GM23248 (cell line): ENCODE measurements around the gene L1TD1. TPM values are rescaled to one million over a fixed set of nuclear protein-coding genes. Genes with fewer than 3 reads are reported as not detected.
A peak's percentile ranks its signal among the peaks of the same experiment; 100 is the strongest.
"Not testable (repeated sequence)": the region's sequence is repeated elsewhere in the genome, so short reads cannot be mapped to it uniquely, and the experiment has no call there.

Experiments
- DNase-seq: peaks from one replicate; pipeline ENCODE4 v3.0.0-alpha.2; 2015
- H2AFZ ChIP-seq: fragments of 200-600 bp; sonication (generic); 2 replicates; pipeline ENCODE4 v1.6.1; 2016; ENCODE audit warnings: antibody characterized with exemption
- H3F3A ChIP-seq: fragments of 200-600 bp; sonication (generic); 2 replicates; pipeline ENCODE4 v1.6.1; 2016; ENCODE audit warnings: mild to moderate bottlenecking, antibody characterized with exemption, mixed run types; ENCODE audit not compliant: insufficient read depth
- H3K27ac ChIP-seq: fragments of 200-600 bp; sonication (generic); 2 replicates; pipeline ENCODE4 v1.5.1; 2016; ENCODE audit warnings: mild to moderate bottlenecking
- H3K27me3 ChIP-seq: fragments of 200-600 bp; sonication (generic); replicated peaks from 2 replicates; pipeline ENCODE4 v1.6.1; 2016; ENCODE audit warnings: mild to moderate bottlenecking; ENCODE audit not compliant: insufficient read depth
- H3K36me3 ChIP-seq: fragments of 200-600 bp; sonication (generic); 2 replicates; pipeline ENCODE4 v1.6.1; 2016; ENCODE audit warnings: low read depth, mild to moderate bottlenecking
- H3K4me1 ChIP-seq: fragments of 200-600 bp; sonication (generic); 2 replicates; pipeline ENCODE4 v1.6.1; 2016; ENCODE audit warnings: mild to moderate bottlenecking; ENCODE audit not compliant: insufficient read depth
- H3K4me2 ChIP-seq: fragments of 200-600 bp; sonication (generic); one replicate; pipeline ENCODE4 v1.6.1; 2016; ENCODE audit warnings: mild to moderate bottlenecking; ENCODE audit not compliant: unreplicated experiment
- H3K4me3 ChIP-seq: fragments of 200-600 bp; sonication (generic); 2 replicates; pipeline ENCODE4 v1.5.1; 2016; ENCODE audit warnings: mild to moderate bottlenecking
- H3K79me2 ChIP-seq: fragments of 200-600 bp; sonication (generic); 2 replicates; pipeline ENCODE4 v1.6.1; 2016; ENCODE audit warnings: mild to moderate bottlenecking; ENCODE audit not compliant: insufficient read depth
- H3K9ac ChIP-seq: fragments of 200-600 bp; sonication (generic); 2 replicates; pipeline ENCODE4 v1.6.1; 2016; ENCODE audit warnings: mild to moderate bottlenecking
- H3K9me2 ChIP-seq: fragments of 200-600 bp; sonication (generic); 2 replicates; pipeline ENCODE4 v1.6.1; 2016; ENCODE audit warnings: mixed run types, mild to moderate bottlenecking, moderate library complexity; ENCODE audit not compliant: insufficient read depth
- H3K9me3 ChIP-seq: fragments of 200-600 bp; sonication (generic); one replicate; pipeline ENCODE4 v1.6.1; 2017; ENCODE audit warnings: low read depth
- H4K20me1 ChIP-seq: fragments of 200-600 bp; sonication (generic); 2 replicates; pipeline ENCODE4 v1.6.0; 2016; ENCODE audit not compliant: insufficient read depth
- EZH2 ChIP-seq: fragments of 200-600 bp; sonication (generic); IDR thresholded peaks from 2 replicates; pipeline ENCODE4 v1.6.1; 2018; ENCODE audit warnings: antibody characterized with exemption, mild to moderate bottlenecking; ENCODE audit not compliant: insufficient read depth, poor library complexity, severe bottlenecking
- EZH2phosphoT487 ChIP-seq: fragments of 200-600 bp; sonication (generic); IDR thresholded peaks from 2 replicates; pipeline ENCODE4 v1.6.1; 2018; ENCODE audit warnings: antibody characterized with exemption, moderate library complexity, mild to moderate bottlenecking, low read depth; ENCODE audit not compliant: insufficient read depth
- WGBS, 2 experiments: methylation state at CpG; one replicate each; pipeline ENCODE4 v1.1.6; 2015 to 2017; ENCODE audit warnings: low lambda C conversion rate in 2 of 2, low coverage in 1 of 2; ENCODE audit errors: missing lambda C conversion rate in 2 of 2; 5-methylcytosine and 5-hydroxymethylcytosine counted together
- in situ Hi-C: fragments of 300-500 bp; cut with MboI; formaldehyde crosslinking; loops from 2 replicates; pipeline ENCODE4 v1.15.0; 2020
- polyA plus RNA-seq: library from polyadenylated mRNA; unstranded; fragments of >200 nt; fragmentation: Nextera tagmentation; extraction: Ambion mirVana; gene quantifications from 2 replicates; pipeline ENCODE4 v1.2.1, GENCODE V29; 2016
- total RNA-seq: library from RNA; depleted of rRNA; stranded (reverse); fragments of >200 nt; shearing (Covaris generic); gene quantifications from 2 replicates; pipeline ENCODE4 v1.2.3, GENCODE V29; 2014; rRNA removed

The L1TD1 gene, protein sequence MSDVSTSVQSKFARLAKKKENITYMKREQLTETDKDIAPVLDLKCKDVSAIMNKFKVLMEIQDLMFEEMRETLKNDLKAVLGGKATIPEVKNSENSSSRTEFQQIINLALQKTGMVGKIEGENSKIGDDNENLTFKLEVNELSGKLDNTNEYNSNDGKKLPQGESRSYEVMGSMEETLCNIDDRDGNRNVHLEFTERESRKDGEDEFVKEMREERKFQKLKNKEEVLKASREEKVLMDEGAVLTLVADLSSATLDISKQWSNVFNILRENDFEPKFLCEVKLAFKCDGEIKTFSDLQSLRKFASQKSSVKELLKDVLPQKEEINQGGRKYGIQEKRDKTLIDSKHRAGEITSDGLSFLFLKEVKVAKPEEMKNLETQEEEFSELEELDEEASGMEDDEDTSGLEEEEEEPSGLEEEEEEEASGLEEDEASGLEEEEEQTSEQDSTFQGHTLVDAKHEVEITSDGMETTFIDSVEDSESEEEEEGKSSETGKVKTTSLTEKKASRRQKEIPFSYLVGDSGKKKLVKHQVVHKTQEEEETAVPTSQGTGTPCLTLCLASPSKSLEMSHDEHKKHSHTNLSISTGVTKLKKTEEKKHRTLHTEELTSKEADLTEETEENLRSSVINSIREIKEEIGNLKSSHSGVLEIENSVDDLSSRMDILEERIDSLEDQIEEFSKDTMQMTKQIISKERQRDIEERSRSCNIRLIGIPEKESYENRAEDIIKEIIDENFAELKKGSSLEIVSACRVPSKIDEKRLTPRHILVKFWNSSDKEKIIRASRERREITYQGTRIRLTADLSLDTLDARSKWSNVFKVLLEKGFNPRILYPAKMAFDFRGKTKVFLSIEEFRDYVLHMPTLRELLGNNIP
- total RNA-seq (0.11 TPM in 1 of 2 replicates, not detected in the other), polyA plus RNA-seq (0.05 and 0.14 TPM in 2 replicates)

- no peaks in the 10 kb centered on the region for H3F3A ChIP-seq
- no peak within 1 kb of the TSS for H2AFZ ChIP-seq
- no peak within 1 kb of the TSS for H3K4me3 ChIP-seq
- H3K4me1 ChIP-seq: 0 out of 2 replicates have a peak, but pooled peaks cover 4% of the 10 kb centered on the region
- 10% methylated on average over 42 to 54 of the region's 55 CpGs for WGBS, 2 experiments
- H3K4me2 ChIP-seq: no peak within 1 kb of the TSS
- no peaks in the 10 kb centered on the region for H3K9me2 ChIP-seq
- no peaks in the 10 kb centered on the region for H3K36me3 ChIP-seq
- peaks cover 27% of the 10 kb centered on the region for H3K27me3 ChIP-seq
- no peaks in the 10 kb centered on the region for H3K79me2 ChIP-seq
- H4K20me1 ChIP-seq: no peaks in the 10 kb centered on the region
- H3K9ac ChIP-seq: no peak within 1 kb of the TSS
- no peak for TF ChIP-seq EZH2phosphoT487
- no peak for TF ChIP-seq EZH2
- no peak within 1 kb of the TSS for H3K27ac ChIP-seq
- H3K9me3 ChIP-seq: no peaks in the 10 kb centered on the region
- in situ Hi-C loops: no loop called here
- DNase-seq: peak; percentile 9
Measured at GRCh38 chr1:62194651-62195544, at the start of gene L1TD1. TSS of gene L1TD1 (plus strand) at chr1:62194849. CDS start at chr1:62206629, 11,780 bp downstream.

GRCh38 chr1:62159940-62160348 is 34.7 kb upstream of the L1TD1 start:
- no peak for TF ChIP-seq EZH2
- TF ChIP-seq EZH2phosphoT487: no peak
- Histone ChIP-seq H3K4me2 (no peak overlapping the region), H4K20me1 (no peaks in the 10 kb centered on the region), H3K27ac (no peak overlapping the region), H3K79me2 (no peaks in the 10 kb centered on the region), H3K4me3 (no peak overlapping the region), H3K27me3 (no peaks in the 10 kb centered on the region), H3K9ac (no peak overlapping the region), H3K9me3 (no peaks in the 10 kb centered on the region), H3K36me3 (no peaks in the 10 kb centered on the region), H3K4me1 (no peaks in the 10 kb centered on the region), H3K9me2 (no peaks in the 10 kb centered on the region), H2AFZ (no peak overlapping the region), H3F3A (no peaks in the 10 kb centered on the region)
- DNase-seq: no peak
- 81 to 84% methylated on average over 6 of the region's 6 CpGs for WGBS, 2 experiments
- in situ Hi-C loops: no loop called here

- in situ Hi-C loops: no loop called here
- no peak overlapping the region for H3K9ac ChIP-seq
- no peaks in the 10 kb centered on the region for H3K4me1 ChIP-seq
- H3K4me2 ChIP-seq: no peak overlapping the region
- no peak overlapping the region for H2AFZ ChIP-seq
- DNase-seq: no peak
- no peak overlapping the region for H3K27ac ChIP-seq
- no peak overlapping the region for H3K4me3 ChIP-seq
- H3K36me3 ChIP-seq: no peaks in the 10 kb centered on the region
- no peaks in the 10 kb centered on the region for H4K20me1 ChIP-seq
- TF ChIP-seq EZH2phosphoT487 (no peak), EZH2 (no peak)
- no peaks in the 10 kb centered on the region for H3K79me2 ChIP-seq
- H3K27me3 ChIP-seq: no peaks in the 10 kb centered on the region
- no peaks in the 10 kb centered on the region for H3K9me3 ChIP-seq
- H3F3A ChIP-seq: no peaks in the 10 kb centered on the region
- WGBS, 2 experiments: 72 to 88% methylated on average over 1 of the region's 1 CpG
- no peaks in the 10 kb centered on the region for H3K9me2 ChIP-seq
Measured at GRCh38 chr1:62161711-62162110, 32.9 kb upstream of the L1TD1 start.

DNA sequence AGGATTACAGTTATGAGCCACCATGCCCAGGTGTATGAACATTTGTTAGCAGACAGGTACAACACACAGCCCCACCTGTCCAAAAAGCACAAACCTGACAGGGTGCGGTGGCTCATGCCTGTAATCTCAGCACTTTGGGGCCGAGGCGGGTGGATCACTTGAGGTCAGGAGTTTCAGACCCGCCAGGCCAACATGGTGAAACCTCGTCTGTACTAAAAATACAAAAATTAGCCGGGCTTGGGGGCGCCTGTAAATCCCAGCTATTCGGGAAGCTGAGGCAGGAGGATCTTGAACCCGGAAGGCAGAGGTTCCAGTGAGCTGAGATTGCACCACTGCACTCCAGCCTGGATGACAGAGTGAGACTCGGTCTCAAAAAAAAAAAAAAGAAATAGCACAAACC is 24.3 kb upstream of the L1TD1 start:
- in situ Hi-C loops: loop anchor here (10.0 kb wide), 1 partner anchor 584 kb away; no protein-coding TSS in a partner anchor
- WGBS, 2 experiments: 56 to 69% methylated on average over 10 of the region's 10 CpGs
- H2AFZ ChIP-seq: not testable (repeated sequence)

More for the DNA sequence above, 24.3 kb upstream of the L1TD1 start:
- H3K4me3 ChIP-seq, H3K79me2 ChIP-seq, H3K9ac ChIP-seq, H3K4me2 ChIP-seq, H3F3A ChIP-seq, H3K4me1 ChIP-seq, H3K9me3 ChIP-seq, H4K20me1 ChIP-seq, H3K27ac ChIP-seq, H3K27me3 ChIP-seq, H3K9me2 ChIP-seq, DNase-seq, H3K36me3 ChIP-seq: not testable (repeated sequence)
